Heart right ventricle (tissue), 16 donors: Measurements from ENCODE around the gene TMOD2. TPM values are rescaled to one million over a fixed set of nuclear protein-coding genes. Genes with fewer than 3 reads are reported as not detected.

ENCODE experiments used
- ATAC-seq, 8 donors: fragments of 200-7000 bp; cut with Tn5 transposase; one replicate each; pipeline ENCODE4 v1.9.1; 2020; ENCODE audit warnings: mild to moderate bottlenecking in 8 of 8, moderate library complexity in 8 of 8, moderate number of reproducible peaks in 1 of 8
- DNase-seq, 2 donors: peaks; one replicate each; pipeline ENCODE4 v3.0.0-alpha.2; 2020
- H3K27ac ChIP-seq, 10 donors: fragments of 200-600 bp; sonication (generic) in 2 of 10; one replicate each; pipeline versions ENCODE4 v1.5.0 to v1.8.0; 2020 to 2022; ENCODE audit warnings: mild to moderate bottlenecking in 3 of 10
- H3K27me3 ChIP-seq, 7 donors: fragments of 200-600 bp; one replicate each; pipeline ENCODE4 v1.8.0; 2021 to 2022; ENCODE audit warnings: mild to moderate bottlenecking in 2 of 7
- H3K36me3 ChIP-seq, 9 donors: fragments of 200-600 bp; sonication (generic) in 1 of 9; one replicate each; pipeline versions ENCODE4 v1.5.0 to v1.8.0; 2020 to 2022; ENCODE audit warnings: mild to moderate bottlenecking in 2 of 9
- H3K4me1 ChIP-seq, 9 donors: fragments of 200-600 bp; sonication (generic) in 1 of 9; one replicate each; pipeline versions ENCODE4 v1.5.0 to v1.8.0; 2020 to 2022; ENCODE audit warnings: mild to moderate bottlenecking in 4 of 9
- H3K4me3 ChIP-seq, 10 donors: fragments of 200-600 bp; sonication (generic) in 2 of 10; one replicate each; pipeline versions ENCODE4 v1.5.0 to v1.8.0; 2020 to 2022; ENCODE audit warnings: mild to moderate bottlenecking in 7 of 10, moderate library complexity in 2 of 10
- H3K9me3 ChIP-seq, 11 donors: fragments of 200-600 bp in 10 of 11; sonication (generic) in 2 of 11; one replicate each; pipeline versions ENCODE4 v1.5.0 to v1.8.0; 2013 to 2022; ENCODE audit warnings: mild to moderate bottlenecking in 2 of 11, control low read depth in 1 of 11, moderate library complexity in 1 of 11
- CTCF ChIP-seq, 9 donors: fragments of 200-600 bp; sonication (generic) in 2 of 9; IDR thresholded peaks; one replicate each; pipeline versions ENCODE4 v1.5.0 to v1.8.0; 2021 to 2022; ENCODE audit warnings: antibody characterized with exemption in 9 of 9, mild to moderate bottlenecking in 5 of 9, moderate library complexity in 1 of 9
- WGBS, 2 donors: extraction: QIAGEN DNeasy Blood & Tissue Kit; methylation state at CpG; one replicate each; pipeline ENCODE4 v1.1.7; 2013; ENCODE audit warnings: inconsistent platforms in 1 of 2; 5-methylcytosine and 5-hydroxymethylcytosine counted together
- intact Hi-C, 10 donors: fragments of 100-400 bp; cut with DNase I; formaldehyde crosslinking; loops; one replicate each; pipeline versions ENCODE4 v1.11.1 to v1.14.2; 2022
- polyA plus RNA-seq, 2 donors: library from polyadenylated mRNA; stranded (reverse); fragments of 200-250 nt; gene quantifications; one replicate each; pipeline ENCODE4 v1.2.3, GENCODE V29; 2013
- total RNA-seq, 10 donors: library from RNA; stranded (reverse); fragmentation: NEBNext Ultra II Directional in 3 of 10; extraction: Animal tissue kit (Norgen Biotek cat#: 25700) in 3 of 10; gene quantifications; one replicate each; pipeline versions ENCODE4 v1.2.1 to v1.2.4, GENCODE V29; 2021 to 2023
- donor health status: Arrhythmogenic right ventricular cardiomyopathy.
- donor health status: ischemic (EF 13 %, LVEDD 7.1; RV severe dilation, severe dysfunction).
- donor health status: healthy with polysubstance abuse.
- donor health status: DM: no; HTN: yes; CAD: no.
- donor health status: DM: no; HTN: no; CAD: no.
- donor health status: ischemic (EF 25% LVEDD 6.9; RV normal size, moderate dysfunction).
- donor health status: ischemic (EF 25% LVEDD 5.7; RV mildly dilated, moderate dysfunction).
- donor health status: healthy.
- donor health status: DM: yes; HTN: yes; CAD: no.
- donor health status: Ischemic cardiomyopathy.
- donor health status: ischemic (EF 35%, LVEDD 5.7; RV mildly dilated, moderate dysfunction).
- donor health status: nonischemic (EF 11% LVEDD 7.7; RV severe dilation, severe dysfunction).
- donor health status: DM: yes; HTN: yes; CAD: no.
- donor health status: PGD.
- donor health status: ischemic (EF 29% LVEDD 5.4; RV normal size, mild dysfunction).
- donor health status: nonischemic (EF 23%, LVEDD 6.1; RV moderate dilation, normal function).

TMOD2 gene
- total and polyA plus RNA-seq, 12 donors = 1.5 to 8.5 (median 4.7) TPM

DNA sequence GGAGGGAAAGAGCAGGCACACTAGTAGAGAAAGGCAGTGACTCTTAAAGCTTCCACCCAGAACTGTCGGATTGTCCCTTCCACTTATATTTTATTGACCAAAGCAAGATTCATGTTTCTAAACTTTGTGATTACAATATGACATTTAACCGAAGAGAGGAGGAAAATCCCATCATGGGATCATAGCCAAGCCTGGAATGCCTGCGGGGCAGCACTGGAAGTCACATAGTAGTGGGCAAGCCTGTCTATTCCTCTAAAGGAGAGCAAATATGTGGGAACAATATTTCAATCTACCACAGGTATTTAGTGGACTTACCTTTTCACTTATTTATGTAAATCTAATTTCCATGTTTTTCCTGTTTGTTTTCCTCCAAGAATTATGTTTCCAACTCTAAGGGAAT is 74.3 kb downstream of the TMOD2 start:
- Histone ChIP-seq H3K36me3 (no peaks in the 10 kb centered on the region), H3K4me1 (peaks cover 0 to 7% (median 3%) of the 10 kb centered on the region in 9 donors), H3K27me3 (no peaks in the 10 kb centered on the region), H3K9me3 (peaks cover 0 to 15% (median 10%) of the 10 kb centered on the region in 11 donors), H3K4me3 (no peak overlapping the region), H3K27ac (no peak overlapping the region)
- intact Hi-C loops = loop anchor here in 1 of 10 donors (5.0 kb wide), 1 partner anchor 57 kb away; no protein-coding TSS in a partner anchor
- no peak for TF ChIP-seq CTCF (IDR thresholded peaks at IDR 0.05)
- no peak for DNase-seq
- no peak for ATAC-seq
- WGBS, 2 donors = 70 to 80% methylated on average over 3 of the region's 3 CpGs

GRCh38 chr15:51828621-51829375 is 77.4 kb downstream of the TMOD2 start:
- no peak for TF ChIP-seq CTCF (IDR thresholded peaks at IDR 0.05)
- Histone ChIP-seq H3K4me3 (peak overlapping the region in 5 of 10 donors; percentile 77 to 99 (median 97)), H3K9me3 (no peaks in the 10 kb centered on the region), H3K27ac (peak overlapping the region in 7 of 10 donors; percentile 89 to 97 (median 95)), H3K27me3 (no peaks in the 10 kb centered on the region), H3K36me3 (no peaks in the 10 kb centered on the region), H3K4me1 (peaks cover 0 to 36% (median 31%) of the 10 kb centered on the region in 9 donors)
- intact Hi-C loops = loop anchor here in 1 of 10 donors (5.0 kb wide), 1 partner anchor 54 kb away; no protein-coding TSS in a partner anchor
- ATAC-seq (no peak), DNase-seq (no peak)
- WGBS, 2 donors = 84 to 86% methylated on average over 9 of the region's 9 CpGs

GRCh38 chr15:51829376-51830275 is 78.2 kb downstream of the TMOD2 start, which contains the start of gene TMOD3:
TMOD3 (plus strand) TSS chr15:51829653; CDS start chr15:51862885, 33,232 bp downstream.
- ATAC-seq (peak; percentile 97 to 99 (median 98)), DNase-seq (peak; percentile 92 to 97)
- H3K27ac ChIP-seq = peak within 1 kb of the TSS; percentile 82 to 99 (median 95)
- peak within 1 kb of the TSS; percentile 77 to 99 (median 92) for H3K4me3 ChIP-seq
- peak in 2 of 9 donors; percentile 12 to 21 for TF ChIP-seq CTCF (IDR thresholded peaks at IDR 0.05)
- peaks cover 0 to 42% (median 38%) of the 10 kb centered on the region in 9 donors for H3K4me1 ChIP-seq
- WGBS, 2 donors = 2% methylated on average over 89 of the region's 89 CpGs
- H3K36me3 ChIP-seq = no peaks in the 10 kb centered on the region
- intact Hi-C loops = loop anchor here in 4 of 10 donors (2.0 to 5.0 kb wide), 3 partner anchors 48 to 55 kb away; no protein-coding TSS in a partner anchor
- H3K27me3 ChIP-seq = no peaks in the 10 kb centered on the region
- H3K9me3 ChIP-seq = no peaks in the 10 kb centered on the region
